H1 (cell line): ENCODE data around the gene SMARCC2. TPM values are rescaled to one million over a fixed set of nuclear protein-coding genes. Genes with fewer than 3 reads are reported as not detected.
A peak's percentile ranks its signal among the peaks of the same experiment; 100 is the strongest.

Experiments
- CHD2 ChIP-seq: IDR thresholded peaks from 2 replicates; pipeline ENCODE4 v1.6.1; 2012; ENCODE audit warnings: low read length, improper control_type of control experiment
- POLR2A ChIP-seq, 2 experiments: IDR thresholded peaks; 1 replicate in 1 of 2; 2 replicates in 1 of 2; pipeline ENCODE4 v1.6.1; 2011; ENCODE audit warnings: low read depth in 2 of 2, low read length in 2 of 2, mild to moderate bottlenecking in 2 of 2; ENCODE audit errors: control extremely low read depth in 1 of 2
- SAP30 ChIP-seq: fragments of 300-600 bp; sonication (generic); IDR thresholded peaks from 2 replicates; pipeline ENCODE4 v1.7.1; 2012; ENCODE audit warnings: low read length, moderate library complexity, mild to moderate bottlenecking, inconsistent platforms; ENCODE audit not compliant: insufficient read depth, insufficient replicate concordance
- polyA plus RNA-seq, 7 experiments: library from polyadenylated mRNA; depleted of rRNA in 3 of 7; stranded (reverse) in 5 of 7; unstranded in 2 of 7; fragments of >200 nt in 5 of 7; fragments of 200-250 nt in 2 of 7; gene quantifications; 1 replicate in 5 of 7; 2 replicates in 1 of 7; 4 replicates in 1 of 7; pipeline versions ENCODE4 v1.2.1 to v1.2.3, GENCODE V29; 2011 to 2013; ENCODE audit warnings: missing spikeins in 2 of 7, mixed read lengths in 2 of 7
- total RNA-seq: library from RNA; stranded (reverse); fragmentation: NEBNext Ultra II Directional; extraction: Animal tissue kit (Norgen Biotek cat#: 25700); gene quantifications from 2 replicates; pipeline ENCODE4 v1.2.1, GENCODE V29; 2021

The SMARCC2 gene
- total and polyA plus RNA-seq, 2 of the 8 experiments (the other 6 are each of a cell fraction or from before 2014, with no cell fraction given), result 33.9 to 78.5 TPM

GRCh38 chr12:56158926-56159461 is 30.3 kb downstream of the SMARCC2 start (continued):
- TF ChIP-seq SAP30, result no peak
- peak; percentile 22; the same call in 1 of the 2 replicates for TF ChIP-seq CHD2
- TF ChIP-seq POLR2A (IDR thresholded peaks at IDR 0.05; ENCODE audit: control extremely low read depth in 1 of 2, low read depth in 2 of 2, low read length in 2 of 2), result peak; percentile 65 to 83; a peak in 2 of 3 replicates
